GM19035 (cell line): ENCODE data around the gene PRCD.

ENCODE experiments used
- ATAC-seq: cut with Tn5 transposase; IDR thresholded peaks from one replicate; pipeline ENCODE4 v1.9.1; 2021; ENCODE audit not compliant: unreplicated experiment

The PRCD gene

GRCh38 chr17:76538281-76538931 lies 1.4 kb upstream of the PRCD start:
- ATAC-seq = no peak

- no peak for ATAC-seq
Observed at GRCh38 chr17:76538941-76539570, 788 bp upstream of the PRCD start.

- ATAC-seq = no peak
Observed at GRCh38 chr17:76540381-76541300, 797 bp downstream of the PRCD start.

- ATAC-seq = no peak
Observed at GRCh38 chr17:76541739-76542454, 2.1 kb downstream of the PRCD start.

GRCh38 chr17:76542566-76542971 lies 2.7 kb downstream of the PRCD start:
- no peak for ATAC-seq

- ATAC-seq = no peak
Observed at GRCh38 chr17:76542984-76543383, 3.1 kb downstream of the PRCD start.

- ATAC-seq = no peak
Observed at GRCh38 chr17:76543482-76543825, 3.6 kb downstream of the PRCD start.

- no peak for ATAC-seq
Observed at GRCh38 chr17:76543826-76544545, 4.1 kb downstream of the PRCD start.

GRCh38 chr17:76544546-76545365 lies 4.9 kb downstream of the PRCD start:
- no peak for ATAC-seq

GRCh38 chr17:76545918-76546555 lies 6.2 kb downstream of the PRCD start:
- ATAC-seq = no peak

GRCh38 chr17:76546556-76547182 lies 6.8 kb downstream of the PRCD start:
- ATAC-seq = no peak

GRCh38 chr17:76547183-76547641 lies 7.4 kb downstream of the PRCD start:
- no peak for ATAC-seq

- no peak for ATAC-seq
Observed at GRCh38 chr17:76547642-76548202, 7.9 kb downstream of the PRCD start.

- ATAC-seq = no peak
Observed at GRCh38 chr17:76548378-76549214, 8.8 kb downstream of the PRCD start.

GRCh38 chr17:76549215-76549518 lies 9.3 kb downstream of the PRCD start:
- ATAC-seq = no peak

- ATAC-seq = no peak
Observed at GRCh38 chr17:76549539-76549938, 9.7 kb downstream of the PRCD start.

GRCh38 chr17:76550712-76551615 lies 11.1 kb downstream of the PRCD start:
- no peak for ATAC-seq
